Type B pancreatic cell (in vitro differentiated cells): Measurements from ENCODE around the gene PEAK1. TPM values are rescaled to one million over a fixed set of nuclear protein-coding genes. Genes with fewer than 3 reads are reported as not detected.

Source experiments
- DNase-seq: peaks from one replicate; pipeline ENCODE4 v3.0.0; 2021; ENCODE audit warnings: mixed read lengths; ENCODE audit not compliant: unreplicated experiment; ENCODE audit errors: extremely low spot score
- H3K27ac Mint-ChIP-seq: 2 replicates; pipeline ENCODE4 v1.8.0; 2021; ENCODE audit warnings: mild to moderate bottlenecking, mixed read lengths
- H3K27me3 Mint-ChIP-seq: 2 replicates; pipeline ENCODE4 v1.8.0; 2021; ENCODE audit warnings: mixed read lengths
- H3K36me3 Mint-ChIP-seq: 2 replicates; pipeline ENCODE4 v1.8.0; 2021; ENCODE audit warnings: mixed read lengths
- H3K4me1 Mint-ChIP-seq: one replicate; pipeline ENCODE4 v1.8.0; 2021; ENCODE audit warnings: mixed read lengths; ENCODE audit not compliant: unreplicated experiment
- H3K4me3 Mint-ChIP-seq: 2 replicates; pipeline ENCODE4 v1.8.0; 2021; ENCODE audit warnings: mild to moderate bottlenecking, mixed read lengths
- H3K9me3 Mint-ChIP-seq: 2 replicates; pipeline ENCODE4 v1.8.0; 2021; ENCODE audit warnings: mixed read lengths
- total RNA-seq: library from RNA; stranded (reverse); gene quantifications from 2 replicates; pipeline ENCODE4 v1.2.1, GENCODE V29; 2021; ENCODE audit warnings: low replicate concordance
- TF ChIP-seq, protein P1 (sequence below): fragments of 200-600 bp; sonication (generic); conservative IDR thresholded peaks from 2 replicates; pipeline ENCODE4 v1.5.0; 2021; ENCODE audit warnings: antibody characterized with exemption, mild to moderate bottlenecking

Gene PEAK1
- total RNA-seq, 1 donor from 2014 or later, result 35.0 TPM

DNA sequence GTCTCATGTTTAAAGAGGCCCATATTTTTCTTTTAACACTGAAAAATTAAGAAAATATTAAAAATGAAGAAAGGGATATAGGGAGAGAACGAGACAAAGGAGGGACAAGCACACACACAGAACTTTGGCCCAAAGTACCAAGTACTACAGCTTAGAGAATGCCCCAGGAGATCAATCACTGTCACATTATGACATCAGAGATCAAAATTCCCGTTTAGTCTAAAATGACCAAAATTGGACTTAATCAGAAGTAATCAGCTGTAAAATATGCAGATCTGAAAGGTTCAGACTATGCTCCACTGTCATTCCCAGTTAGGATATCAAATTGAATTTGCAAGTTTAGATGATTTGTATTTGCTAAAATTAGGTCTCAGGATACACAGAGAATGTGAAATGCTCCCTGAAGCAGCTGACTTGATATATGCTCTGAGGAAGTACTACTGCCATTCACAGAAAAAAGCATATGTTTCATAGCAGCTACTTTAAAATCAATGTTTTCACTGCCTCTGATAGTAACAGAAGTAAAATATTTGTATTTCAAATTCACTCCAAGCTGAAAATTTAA lies 123.0 kb downstream of the PEAK1 start:
- Mint-ChIP-seq H3K4me1 (no peaks in the 10 kb centered on the region), H3K36me3 (no peaks in the 10 kb centered on the region), H3K4me3 (no peak overlapping the region), H3K9me3 (peaks cover 6% of the 10 kb centered on the region), H3K27me3 (no peaks in the 10 kb centered on the region), H3K27ac (no peak overlapping the region)
- no peak for DNase-seq
- TF ChIP-seq, protein P1, sequence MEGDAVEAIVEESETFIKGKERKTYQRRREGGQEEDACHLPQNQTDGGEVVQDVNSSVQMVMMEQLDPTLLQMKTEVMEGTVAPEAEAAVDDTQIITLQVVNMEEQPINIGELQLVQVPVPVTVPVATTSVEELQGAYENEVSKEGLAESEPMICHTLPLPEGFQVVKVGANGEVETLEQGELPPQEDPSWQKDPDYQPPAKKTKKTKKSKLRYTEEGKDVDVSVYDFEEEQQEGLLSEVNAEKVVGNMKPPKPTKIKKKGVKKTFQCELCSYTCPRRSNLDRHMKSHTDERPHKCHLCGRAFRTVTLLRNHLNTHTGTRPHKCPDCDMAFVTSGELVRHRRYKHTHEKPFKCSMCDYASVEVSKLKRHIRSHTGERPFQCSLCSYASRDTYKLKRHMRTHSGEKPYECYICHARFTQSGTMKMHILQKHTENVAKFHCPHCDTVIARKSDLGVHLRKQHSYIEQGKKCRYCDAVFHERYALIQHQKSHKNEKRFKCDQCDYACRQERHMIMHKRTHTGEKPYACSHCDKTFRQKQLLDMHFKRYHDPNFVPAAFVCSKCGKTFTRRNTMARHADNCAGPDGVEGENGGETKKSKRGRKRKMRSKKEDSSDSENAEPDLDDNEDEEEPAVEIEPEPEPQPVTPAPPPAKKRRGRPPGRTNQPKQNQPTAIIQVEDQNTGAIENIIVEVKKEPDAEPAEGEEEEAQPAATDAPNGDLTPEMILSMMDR, result no peak

DNA sequence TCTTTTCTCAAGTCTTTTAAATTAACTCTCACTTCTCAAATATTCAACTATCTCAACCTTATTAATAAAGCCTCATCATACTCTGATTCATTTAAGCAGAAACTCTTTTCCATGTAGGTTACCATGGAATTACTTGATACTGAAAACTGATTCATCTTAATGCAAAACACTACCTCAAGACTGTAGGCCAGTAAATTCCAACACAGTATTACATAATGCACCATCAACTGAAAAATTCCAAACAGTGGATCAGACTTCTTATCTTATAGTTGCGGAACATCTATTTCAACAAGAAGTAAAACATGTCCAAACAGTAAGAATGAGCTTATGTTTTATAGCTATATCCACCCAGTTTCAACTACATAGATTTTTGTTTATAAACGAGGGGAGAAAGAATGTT lies 124.5 kb downstream of the PEAK1 start:
- no peak overlapping the region for H3K4me3 Mint-ChIP-seq
- H3K27ac Mint-ChIP-seq, result no peak overlapping the region
- peaks cover 6% of the 10 kb centered on the region for H3K9me3 Mint-ChIP-seq
- H3K36me3 Mint-ChIP-seq, result no peaks in the 10 kb centered on the region
- no peaks in the 10 kb centered on the region for H3K4me1 Mint-ChIP-seq
- TF ChIP-seq, protein P1, result no peak
- no peak for DNase-seq
- no peaks in the 10 kb centered on the region for H3K27me3 Mint-ChIP-seq

DNA sequence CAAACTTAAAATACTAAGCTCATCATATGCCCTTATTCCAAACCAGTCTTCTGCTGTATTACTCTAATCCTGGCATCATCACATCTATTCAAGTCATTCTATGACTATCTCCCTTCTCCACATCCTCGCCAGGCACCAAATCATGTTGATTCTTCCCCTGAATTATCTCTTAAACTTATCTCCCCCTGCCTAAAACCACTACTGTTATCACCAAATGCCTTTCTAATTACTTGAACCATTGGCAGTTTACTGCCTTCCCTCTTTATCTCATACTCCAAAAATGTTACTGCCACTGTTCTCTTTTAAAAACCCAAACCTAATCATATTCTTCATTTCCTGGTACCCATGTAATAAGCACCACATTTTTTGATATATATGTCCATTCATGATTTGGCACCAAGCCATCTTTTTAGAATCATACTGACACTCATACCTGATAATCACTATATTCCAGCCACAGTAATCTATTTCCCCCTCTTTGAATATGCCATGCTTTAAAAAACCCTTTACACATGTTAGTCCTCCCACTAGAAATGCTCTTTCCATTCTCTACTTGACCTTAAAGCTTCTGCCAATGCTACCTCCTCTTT lies 126.8 kb downstream of the PEAK1 start:
- no peak overlapping the region for H3K27ac Mint-ChIP-seq

DNA sequence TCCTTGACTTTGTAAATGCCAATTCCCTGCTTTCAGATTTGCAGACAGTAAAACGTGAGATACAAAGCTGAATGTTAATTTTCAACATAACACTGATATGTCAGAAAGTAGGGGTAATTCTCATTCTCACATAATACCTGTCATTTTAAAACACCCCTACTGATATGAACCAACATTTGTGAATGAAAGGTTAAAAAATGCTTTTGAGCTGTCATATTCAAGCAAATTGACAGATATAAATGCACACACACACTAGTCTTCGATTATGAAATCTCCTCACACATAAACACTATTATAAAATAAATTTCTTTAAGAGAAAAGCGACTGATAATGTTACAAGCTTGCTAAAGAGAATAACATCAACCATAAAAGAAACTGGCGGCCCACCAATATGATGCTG lies 128.8 kb downstream of the PEAK1 start:
- no peaks in the 10 kb centered on the region for H3K4me1 Mint-ChIP-seq
- H3K4me3 Mint-ChIP-seq, result no peak overlapping the region
- no peaks in the 10 kb centered on the region for H3K36me3 Mint-ChIP-seq
- no peaks in the 10 kb centered on the region for H3K9me3 Mint-ChIP-seq
- H3K27me3 Mint-ChIP-seq, result no peaks in the 10 kb centered on the region
- TF ChIP-seq, protein P1, result no peak
- no peak for DNase-seq
- H3K27ac Mint-ChIP-seq, result no peak overlapping the region

More for the DNA sequence above, 126.8 kb downstream of the PEAK1 start:
- H3K27me3 Mint-ChIP-seq, result no peaks in the 10 kb centered on the region
- no peaks in the 10 kb centered on the region for H3K4me1 Mint-ChIP-seq
- TF ChIP-seq, protein P1, result no peak
- H3K9me3 Mint-ChIP-seq, result no peaks in the 10 kb centered on the region
- DNase-seq, result no peak
- H3K4me3 Mint-ChIP-seq, result no peak overlapping the region
- no peaks in the 10 kb centered on the region for H3K36me3 Mint-ChIP-seq

DNA sequence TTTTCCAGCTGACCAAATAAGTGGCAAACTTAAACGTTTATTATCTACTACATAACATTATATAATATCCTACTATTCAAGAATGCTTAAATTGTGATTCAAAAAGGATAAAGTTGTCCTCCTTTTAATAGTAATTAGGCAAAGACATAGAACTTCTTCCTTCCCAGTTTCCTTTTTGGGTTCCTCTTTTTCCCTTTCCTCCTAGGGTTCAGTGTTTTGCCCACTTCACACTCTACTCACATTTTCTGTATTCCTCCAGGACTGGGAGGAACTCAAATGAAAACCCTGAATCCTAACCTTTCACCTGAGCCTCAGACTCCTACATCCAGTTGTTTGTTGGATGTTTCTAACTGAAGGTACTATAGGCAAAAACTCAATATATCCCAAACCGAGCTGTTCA lies 132.5 kb downstream of the PEAK1 start:
- H3K27ac Mint-ChIP-seq, result no peak overlapping the region
- H3K36me3 Mint-ChIP-seq, result peaks cover 5% of the 10 kb centered on the region
- H3K27me3 Mint-ChIP-seq, result no peaks in the 10 kb centered on the region
- no peaks in the 10 kb centered on the region for H3K4me1 Mint-ChIP-seq
- no peaks in the 10 kb centered on the region for H3K9me3 Mint-ChIP-seq
- no peak overlapping the region for H3K4me3 Mint-ChIP-seq
- TF ChIP-seq, protein P1, result no peak
- DNase-seq, result no peak
